HAP-1 (cell line): Measurements from ENCODE around the gene VEGFB.
"Not testable (repeated sequence)": the region's sequence is repeated elsewhere in the genome, so short reads cannot be mapped to it uniquely, and the experiment has no call there.

Source experiments
- DNase-seq, 2 experiments: peaks; one replicate each; pipeline ENCODE4 v3.0.0-alpha.2; 2016 to 2020; ENCODE audit warnings: low spot score in 2 of 2
- H3K27me3 ChIP-seq: fragments of 250-450 bp; sonication (Bioruptor Pico); 2 replicates; pipeline ENCODE4 v1.5.1; 2020; ENCODE audit warnings: low read depth, mild to moderate bottlenecking, moderate library complexity
- H3K36me3 ChIP-seq: fragments of 250-450 bp; sonication (Bioruptor Pico); replicated peaks from 2 replicates; pipeline ENCODE4 v1.5.1; 2020; ENCODE audit warnings: mild to moderate bottlenecking
- H3K4me1 ChIP-seq: fragments of 250-450 bp; sonication (Bioruptor Pico); 2 replicates; pipeline ENCODE4 v1.5.1; 2020; ENCODE audit warnings: mild to moderate bottlenecking
- H3K4me3 ChIP-seq: fragments of 250-450 bp; sonication (Bioruptor Pico); 2 replicates; pipeline ENCODE4 v1.5.1; 2020; ENCODE audit warnings: mild to moderate bottlenecking, moderate library complexity
- H3K9me3 ChIP-seq: fragments of 250-450 bp; sonication (Bioruptor Pico); 2 replicates; pipeline ENCODE4 v1.5.1; 2020; ENCODE audit warnings: mild to moderate bottlenecking, moderate library complexity
- in situ Hi-C: fragments of 300-500 bp; cut with MboI; formaldehyde crosslinking; loops from 3 replicates; pipeline ENCODE4 v1.14.3; 2020; ENCODE audit warnings: low sequenced_read_pairs, inconsistent platforms, mixed read lengths

The VEGFB gene

GRCh38 chr11:64241491-64242374 lies 7.3 kb downstream of the VEGFB start:
- DNase-seq, result peak; percentile 77 to 97
- Histone ChIP-seq H3K27me3 (no peaks in the 10 kb centered on the region), H3K9me3 (no peaks in the 10 kb centered on the region), H3K4me3 (peak overlapping the region; percentile 97), H3K4me1 (peaks cover 18% of the 10 kb centered on the region), H3K36me3 (peaks cover 45% of the 10 kb centered on the region)
- in situ Hi-C loops, result no loop called here

GRCh38 chr11:64243236-64243854 lies 9.0 kb downstream of the VEGFB start:
- in situ Hi-C loops, result no loop called here
- H3K4me1 ChIP-seq, result peaks cover 22% of the 10 kb centered on the region

GRCh38 chr11:64244107-64244506 lies 9.7 kb downstream of the VEGFB start:
- in situ Hi-C loops, result no loop called here
- Histone ChIP-seq H3K36me3 (peaks cover 34% of the 10 kb centered on the region), H3K27me3 (no peaks in the 10 kb centered on the region), H3K4me3 (no peak overlapping the region), H3K4me1 (peaks cover 22% of the 10 kb centered on the region), H3K9me3 (no peaks in the 10 kb centered on the region)
- DNase-seq, result no peak

More at GRCh38 chr11:64243236-64243854, 9.0 kb downstream of the VEGFB start:
- Histone ChIP-seq H3K4me3 (peak overlapping the region; percentile 97; the same call in 1 of the 2 replicates), H3K27me3 (no peaks in the 10 kb centered on the region), H3K36me3 (peaks cover 37% of the 10 kb centered on the region), H3K9me3 (no peaks in the 10 kb centered on the region)
- no peak for DNase-seq

GRCh38 chr11:64244966-64245365 lies 10.6 kb downstream of the VEGFB start:
- H3K4me1 ChIP-seq, result peaks cover 19% of the 10 kb centered on the region
- H3K27me3 ChIP-seq, result no peaks in the 10 kb centered on the region
- H3K9me3 ChIP-seq, result no peaks in the 10 kb centered on the region
- peaks cover 34% of the 10 kb centered on the region for H3K36me3 ChIP-seq
- H3K4me3 ChIP-seq, result peak overlapping the region; percentile 78
- no peak for DNase-seq
- in situ Hi-C loops, result no loop called here

GRCh38 chr11:64245401-64245796 lies 11.0 kb downstream of the VEGFB start:
- no peaks in the 10 kb centered on the region for H3K9me3 ChIP-seq
- DNase-seq, result no peak
- peaks cover 16% of the 10 kb centered on the region for H3K4me1 ChIP-seq
- H3K4me3 ChIP-seq, result peak overlapping the region; percentile 78
- H3K27me3 ChIP-seq, result no peaks in the 10 kb centered on the region
- peaks cover 30% of the 10 kb centered on the region for H3K36me3 ChIP-seq
- in situ Hi-C loops, result no loop called here

- Histone ChIP-seq H3K4me3 (peak overlapping the region; percentile 78), H3K4me1 (peaks cover 20% of the 10 kb centered on the region), H3K9me3 (no peaks in the 10 kb centered on the region), H3K36me3 (peaks cover 28% of the 10 kb centered on the region), H3K27me3 (no peaks in the 10 kb centered on the region)
- in situ Hi-C loops, result no loop called here
- peak; percentile 11 to 68 for DNase-seq
Measured at GRCh38 chr11:64245797-64246620, 11.6 kb downstream of the VEGFB start.

GRCh38 chr11:64246621-64246870 lies 12.2 kb downstream of the VEGFB start:
- peaks cover 20% of the 10 kb centered on the region for H3K4me1 ChIP-seq
- H3K27me3 ChIP-seq, H3K9me3 ChIP-seq, DNase-seq, in situ Hi-C loops: not testable (repeated sequence)
- peak overlapping the region; percentile 78 for H3K4me3 ChIP-seq
- peaks cover 27% of the 10 kb centered on the region for H3K36me3 ChIP-seq

GRCh38 chr11:64246871-64247728 lies 12.7 kb downstream of the VEGFB start, which contains the start of gene PPP1R14B:
Gene PPP1R14B (minus strand): TSS chr11:64246943. CDS start chr11:64246673, 270 bp downstream.
- Histone ChIP-seq H3K4me1 (peaks cover 20% of the 10 kb centered on the region), H3K9me3 (no peaks in the 10 kb centered on the region), H3K4me3 (peak within 1 kb of the TSS; percentile 78), H3K36me3 (peaks cover 25% of the 10 kb centered on the region), H3K27me3 (no peaks in the 10 kb centered on the region)
- in situ Hi-C loops, result no loop called here
- peak; percentile 88 to 96 for DNase-seq

- Histone ChIP-seq H3K36me3 (peaks cover 20% of the 10 kb centered on the region), H3K9me3 (no peaks in the 10 kb centered on the region), H3K4me3 (peak overlapping the region; percentile 37), H3K27me3 (no peaks in the 10 kb centered on the region), H3K4me1 (peaks cover 14% of the 10 kb centered on the region)
- in situ Hi-C loops, result no loop called here
- DNase-seq, result no peak
Measured at GRCh38 chr11:64247729-64248531, 13.5 kb downstream of the VEGFB start.

GRCh38 chr11:64248578-64248977 lies 14.2 kb downstream of the VEGFB start:
- Histone ChIP-seq H3K27me3 (no peaks in the 10 kb centered on the region), H3K36me3 (peaks cover 14% of the 10 kb centered on the region), H3K4me1 (peaks cover 12% of the 10 kb centered on the region), H3K9me3 (no peaks in the 10 kb centered on the region), H3K4me3 (no peak overlapping the region)
- in situ Hi-C loops, result no loop called here
- DNase-seq, result no peak

GRCh38 chr11:64249038-64249437 lies 14.7 kb downstream of the VEGFB start:
- in situ Hi-C loops, result no loop called here
- no peak for DNase-seq
- H3K27me3 ChIP-seq, result no peaks in the 10 kb centered on the region
- no peak overlapping the region for H3K4me3 ChIP-seq
- H3K36me3 ChIP-seq, result peaks cover 11% of the 10 kb centered on the region
- H3K4me1 ChIP-seq, result peaks cover 12% of the 10 kb centered on the region
- no peaks in the 10 kb centered on the region for H3K9me3 ChIP-seq

GRCh38 chr11:64249563-64250414 lies 15.4 kb downstream of the VEGFB start:
- Histone ChIP-seq H3K4me1 (peaks cover 12% of the 10 kb centered on the region), H3K36me3 (peaks cover 10% of the 10 kb centered on the region), H3K4me3 (peak overlapping the region; percentile 70), H3K27me3 (no peaks in the 10 kb centered on the region), H3K9me3 (no peaks in the 10 kb centered on the region)
- in situ Hi-C loops, result loop anchor here (25.0 kb wide), 1 partner anchor 863 kb away; the partner anchor contains the start of genes FAU, MRPL49, TM7SF2 and ZNHIT2
- DNase-seq, result no peak
